ENCODE data around the gene RXRG.

Gene RXRG

DNA sequence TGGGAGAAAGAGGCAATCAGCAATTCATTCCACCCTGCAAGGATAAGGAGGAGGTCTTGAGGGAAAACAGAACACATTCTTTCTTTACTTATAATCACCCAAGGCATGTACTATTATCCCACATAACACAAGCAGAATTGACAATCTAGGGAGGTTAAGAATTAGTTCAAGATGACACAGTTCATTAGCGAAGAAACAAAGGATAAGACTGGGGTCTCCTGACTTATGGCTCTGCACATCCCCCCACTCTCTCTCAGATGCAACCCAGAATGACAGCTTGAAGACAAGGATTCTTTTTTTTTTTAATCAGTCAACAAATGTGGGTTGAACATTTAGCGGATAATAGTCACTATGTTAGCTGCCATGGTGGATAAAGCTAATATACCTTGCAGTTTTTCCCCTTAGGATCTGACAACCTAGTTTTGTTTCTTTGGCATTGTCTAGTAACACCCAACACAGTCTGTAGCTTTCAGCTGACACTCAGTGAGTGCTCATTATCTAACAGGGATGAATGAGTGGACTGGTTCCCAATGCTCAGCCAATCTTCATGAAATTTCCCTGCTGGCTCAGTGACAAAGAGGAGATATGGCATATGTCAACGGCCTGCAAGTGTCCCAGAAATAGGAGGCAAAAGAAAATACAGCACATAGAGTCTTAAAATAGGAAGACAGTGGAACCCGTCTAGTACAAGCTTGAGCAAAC lies 35.1 kb downstream of the RXRG start:
- no peak for DNase-seq (ENCODE audit: low read depth)

DNA sequence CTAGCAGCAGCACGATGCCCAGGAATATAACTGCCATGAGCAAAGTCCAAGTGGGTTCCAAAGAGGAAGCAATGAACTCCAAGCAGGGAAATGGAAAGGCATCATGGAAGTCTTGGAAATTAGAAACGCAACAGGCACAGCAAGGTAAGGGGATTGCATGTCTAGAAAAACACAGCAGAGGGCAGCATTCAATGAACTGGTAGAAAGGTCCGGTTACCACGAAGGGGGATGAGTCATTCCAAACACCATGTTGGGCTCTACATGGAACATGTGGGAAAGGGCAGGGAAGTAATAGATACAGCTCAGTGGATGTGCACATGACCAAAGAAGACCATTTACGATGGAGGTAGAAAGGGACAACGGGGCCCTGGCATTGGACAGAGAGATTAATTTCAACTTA lies 36.4 kb downstream of the RXRG start:
- DNase-seq (ENCODE audit: low read depth), result no peak

DNA sequence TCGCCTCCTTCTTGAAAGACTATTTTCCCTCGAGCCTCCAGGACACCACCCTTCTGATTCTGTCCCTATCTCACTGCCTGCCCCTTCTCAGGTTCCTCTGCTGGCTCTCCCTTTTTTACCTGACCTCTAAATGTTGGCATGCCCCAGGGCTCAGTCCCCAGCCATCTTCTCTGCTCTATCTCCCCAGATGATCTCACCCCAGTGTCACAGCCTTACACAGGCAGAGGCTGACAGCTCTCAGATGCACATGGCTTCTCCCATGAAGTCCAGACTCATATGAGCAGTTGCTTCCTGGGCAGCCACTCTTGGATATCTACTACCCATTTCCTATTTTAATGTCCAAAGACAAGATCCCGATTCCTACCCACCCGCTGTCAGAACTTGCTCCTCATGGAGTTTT lies 37.5 kb downstream of the RXRG start:
- DNase-seq (ENCODE audit: low read depth), result no peak

DNA sequence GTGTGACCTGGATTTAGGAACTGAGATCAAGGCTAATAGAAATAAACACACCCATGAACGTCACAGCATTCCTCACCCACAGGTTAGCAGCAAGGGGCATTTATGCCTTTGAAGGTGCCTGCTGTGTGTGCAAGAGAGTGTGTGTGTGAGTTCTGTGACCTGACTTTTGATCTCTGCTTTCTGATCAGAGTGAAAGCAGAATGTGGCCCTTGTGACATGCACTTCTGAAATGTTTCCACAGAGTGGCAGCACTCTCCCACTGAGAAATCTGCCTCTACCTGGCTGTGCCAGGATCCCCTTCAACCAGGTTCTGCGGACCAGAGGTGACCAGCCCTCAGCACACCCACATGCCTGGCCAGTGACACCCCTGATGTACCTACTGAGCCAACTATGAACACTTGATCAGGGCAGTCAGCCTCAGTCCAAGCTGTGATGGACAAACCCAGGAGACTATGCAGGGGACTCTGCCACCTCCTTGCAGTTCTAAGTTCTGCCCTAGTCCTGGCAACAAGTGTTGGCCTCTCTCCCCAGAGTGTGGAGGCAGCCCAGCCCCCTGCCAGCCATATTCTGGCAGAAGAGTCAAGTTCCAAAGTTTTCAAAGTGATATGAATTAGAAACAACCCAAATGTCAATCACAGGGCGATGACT lies 41.0 kb downstream of the RXRG start:
- no peak for DNase-seq (ENCODE audit: low read depth)

DNA sequence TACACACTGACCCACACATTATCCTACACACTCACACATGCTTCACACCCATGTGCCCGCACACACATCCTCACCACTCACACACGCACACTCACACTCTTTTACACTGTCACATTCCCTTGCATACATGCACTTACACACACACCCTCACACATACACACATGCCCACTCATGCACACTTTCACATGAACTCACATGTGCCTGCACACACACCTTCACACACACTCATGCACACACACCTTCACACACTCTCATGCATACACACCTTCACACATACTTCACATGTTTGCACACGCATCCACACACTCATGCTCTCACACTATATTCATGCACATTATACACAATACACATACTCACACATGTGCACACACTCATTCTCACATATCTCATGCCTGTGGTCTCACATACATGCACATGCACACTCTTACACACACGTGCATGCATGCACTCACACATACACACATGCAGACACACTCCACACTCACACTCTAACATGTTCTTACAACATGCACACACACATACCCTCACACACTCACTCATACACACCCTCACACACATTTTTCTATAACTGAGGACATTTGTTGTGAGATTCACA lies 42.3 kb downstream of the RXRG start:
- DNase-seq (ENCODE audit: low read depth), result no peak

DNA sequence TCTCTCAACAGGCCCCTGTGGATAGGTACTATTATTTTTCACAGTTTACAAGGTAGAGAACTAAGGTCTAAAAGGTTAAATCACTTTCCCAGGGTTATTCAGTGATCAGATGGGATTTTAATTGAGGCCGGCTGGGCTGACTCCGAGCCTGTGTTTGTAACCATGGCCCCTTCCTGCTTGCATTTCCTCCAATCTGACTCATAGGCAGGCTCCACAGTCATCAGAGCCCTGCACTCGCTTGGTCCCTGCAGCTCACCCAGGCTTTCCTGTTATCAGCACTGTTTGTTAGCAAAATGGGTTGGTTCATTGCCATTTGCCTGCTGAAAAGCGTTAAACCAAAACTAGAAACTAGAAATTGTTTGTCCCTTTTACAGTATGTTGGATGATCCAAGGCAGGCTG lies 47.0 kb downstream of the RXRG start:
- DNase-seq (ENCODE audit: low read depth), result peak; percentile 66

DNA sequence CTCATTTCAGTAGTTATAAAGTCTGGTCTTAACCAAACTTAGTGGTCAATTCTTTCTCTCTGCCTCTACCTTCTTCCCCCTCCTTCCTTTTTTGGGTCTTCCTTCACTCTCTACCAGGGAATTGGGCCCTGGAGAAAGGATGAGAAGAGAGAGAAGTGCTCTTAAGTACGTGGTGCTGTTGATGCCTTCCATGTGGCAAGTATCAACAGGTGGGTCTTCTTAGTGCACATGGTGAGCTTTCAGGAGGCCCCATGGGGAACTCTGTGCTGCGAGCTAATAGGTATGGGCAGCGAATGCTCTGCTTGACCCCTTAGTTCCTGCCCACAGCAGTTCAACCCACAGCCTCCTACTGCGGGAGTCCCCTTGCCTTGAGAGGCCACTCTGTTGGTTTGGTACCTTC lies 49.0 kb downstream of the RXRG start:
- DNase-seq (ENCODE audit: low read depth), result no peak

DNA sequence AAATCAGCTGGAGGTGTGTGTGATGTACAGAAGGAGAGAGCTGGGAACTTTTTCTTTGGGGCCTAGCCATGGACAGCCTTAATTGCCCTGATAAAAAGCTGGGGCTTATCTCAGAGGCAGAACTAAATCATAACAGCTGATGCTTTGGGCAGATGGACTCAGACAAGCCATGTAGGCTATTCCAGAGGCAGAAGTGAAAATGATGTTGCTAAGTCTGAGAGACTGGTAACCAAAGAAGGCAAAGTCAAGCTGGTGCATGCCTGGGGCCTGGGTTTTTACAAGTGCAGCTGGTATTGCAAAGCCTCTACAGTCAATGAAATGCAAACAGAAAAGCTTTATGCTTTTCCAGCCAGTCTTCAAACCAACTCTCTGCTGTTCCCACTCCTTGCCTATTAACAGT lies 49.4 kb downstream of the RXRG start:
- no peak for DNase-seq (ENCODE audit: low read depth)

DNA sequence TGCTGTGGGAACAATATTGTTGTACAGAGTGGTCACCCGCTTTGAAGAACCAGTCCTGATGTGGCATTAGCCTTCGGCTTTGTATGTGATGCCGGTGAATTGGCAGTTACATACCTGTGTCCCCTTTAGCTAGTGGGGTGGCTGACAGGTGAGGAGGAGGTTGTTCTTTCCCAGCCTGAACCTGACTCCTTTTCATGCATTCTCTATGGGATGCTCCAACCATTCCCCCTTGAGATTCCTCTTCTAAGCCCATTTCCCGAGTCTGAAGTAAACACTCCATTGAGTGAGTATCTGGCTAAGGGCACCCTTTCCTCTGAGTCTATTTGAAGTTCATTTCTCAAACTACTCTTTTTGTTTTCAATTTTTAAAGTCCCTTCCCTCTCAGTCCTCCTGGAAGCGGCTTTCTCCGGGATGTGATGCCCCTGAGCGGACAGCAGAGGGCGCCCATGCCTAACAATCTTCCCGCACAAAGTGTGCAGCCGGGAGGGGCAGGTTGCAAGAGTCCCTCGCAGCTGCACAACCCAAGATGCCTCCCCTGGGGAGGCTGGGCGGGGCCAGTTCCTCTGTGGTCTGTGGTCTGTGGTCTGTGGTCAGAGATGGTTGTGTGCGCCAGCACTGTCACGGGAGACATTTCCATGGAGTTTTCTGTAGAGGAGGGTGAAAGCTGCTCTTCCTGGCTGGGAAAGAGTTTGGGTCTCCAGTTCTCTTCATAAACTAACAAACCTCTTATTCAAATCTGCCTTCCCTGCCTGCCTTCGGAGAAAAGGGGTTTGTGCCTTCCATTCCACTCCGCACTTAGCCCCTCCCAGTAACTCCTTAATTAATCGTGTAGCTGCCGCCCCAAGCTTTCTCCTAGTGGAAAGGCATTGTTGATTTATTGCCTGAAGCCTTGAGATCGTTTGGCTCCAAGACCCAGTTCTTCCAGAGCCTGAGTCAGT lies 52.0 kb downstream of the RXRG start:
- peak; percentile 79 for DNase-seq (ENCODE audit: low read depth)

DNA sequence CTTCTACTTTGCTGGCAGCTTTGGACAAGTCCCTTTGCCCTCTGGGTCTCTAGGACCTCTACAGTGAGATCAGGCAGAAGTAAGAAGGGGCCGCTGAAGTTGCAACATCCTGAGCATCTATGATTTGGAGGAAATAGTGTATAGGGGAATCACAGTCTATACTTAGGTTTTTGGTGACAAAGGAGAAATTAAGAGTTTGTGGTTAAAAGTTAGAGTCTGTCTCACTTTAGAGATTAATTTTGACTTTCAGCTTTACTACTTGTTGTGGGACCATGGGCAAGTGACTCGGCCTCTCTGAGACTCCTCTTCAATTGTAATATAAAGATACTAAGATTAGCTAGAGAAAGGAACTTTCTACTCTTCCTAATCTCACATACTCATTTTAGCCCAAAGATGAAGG lies 55.3 kb downstream of the RXRG start:
- no peak for DNase-seq (ENCODE audit: low read depth)

DNA sequence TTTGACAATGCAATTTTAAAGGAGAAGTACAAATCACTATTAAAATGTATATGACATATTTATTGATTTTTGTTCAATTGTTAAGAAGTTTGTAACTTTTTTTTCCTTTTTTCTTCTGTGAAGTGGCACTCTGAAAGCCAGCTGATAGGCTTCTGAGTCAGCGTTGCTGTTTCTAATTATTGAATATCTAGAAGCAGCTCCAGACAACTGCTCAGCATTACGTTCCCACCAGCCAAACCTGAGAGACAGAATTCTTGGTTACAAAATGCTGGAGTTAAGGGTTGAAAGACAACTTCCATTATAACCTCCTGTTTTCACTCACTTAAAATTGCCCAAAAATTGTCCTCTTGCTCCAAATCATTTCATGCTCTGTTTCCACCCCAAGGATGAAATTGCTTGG lies 57.0 kb downstream of the RXRG start:
- DNase-seq (ENCODE audit: low read depth), result no peak

DNA sequence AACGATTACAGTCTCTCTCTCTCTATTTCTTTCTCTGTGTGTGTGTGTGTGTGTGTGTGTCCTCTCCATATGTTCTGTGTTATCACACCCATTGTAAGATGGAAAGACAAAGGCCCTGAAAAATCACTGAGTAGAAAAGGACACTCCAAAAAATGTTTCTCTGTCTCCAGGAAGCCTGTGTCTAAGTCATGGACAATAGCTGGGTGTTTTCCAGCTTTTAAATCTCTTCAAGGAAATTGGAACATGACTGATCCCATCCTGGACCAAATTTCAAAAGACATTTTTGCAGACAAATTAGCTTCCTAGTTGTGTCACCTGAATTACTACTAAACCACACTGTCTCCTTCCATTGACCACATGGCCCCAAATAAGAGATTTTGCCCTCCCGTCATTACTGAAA lies 57.4 kb downstream of the RXRG start:
- no peak for DNase-seq (ENCODE audit: low read depth)

DNA sequence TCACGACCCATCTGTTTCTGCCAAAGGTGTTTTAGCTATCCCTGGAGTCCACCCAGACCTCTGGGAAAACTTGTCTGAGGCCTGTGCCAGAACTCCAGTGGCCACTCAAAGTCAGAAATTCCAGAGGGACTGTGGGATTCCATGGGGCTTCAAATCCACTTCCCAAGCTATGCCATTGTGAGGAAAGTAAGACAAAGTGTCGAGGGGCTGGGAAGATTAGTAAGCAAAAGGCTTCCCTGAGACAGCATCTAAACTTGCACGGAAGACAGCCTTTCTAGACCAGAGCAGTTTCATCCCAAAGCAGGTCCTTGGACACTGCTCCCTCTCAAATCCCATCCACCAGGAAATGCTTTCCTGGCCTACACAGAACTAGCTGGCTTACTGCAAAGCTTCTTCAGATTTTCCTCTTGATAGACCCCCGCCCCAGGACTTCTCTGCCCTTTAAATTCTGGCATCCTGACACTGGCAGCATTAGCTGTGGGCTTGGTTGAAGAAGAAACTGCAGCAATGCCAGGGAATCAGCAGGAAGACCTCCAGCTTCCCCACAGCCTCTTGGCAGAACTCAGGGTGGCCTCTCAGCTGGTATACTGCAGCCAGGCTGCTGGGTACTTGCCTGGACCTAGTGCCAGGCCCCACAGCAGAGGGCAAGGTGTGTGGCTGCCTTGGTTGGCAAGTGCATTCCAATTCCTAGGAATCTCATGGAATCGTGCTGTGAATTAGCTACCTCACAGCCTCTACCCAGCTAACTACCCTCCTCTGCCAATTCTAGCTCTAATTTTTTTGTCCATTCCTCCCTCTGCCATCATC lies 61.1 kb downstream of the RXRG start:
- no peak for DNase-seq (ENCODE audit: low read depth)

DNA sequence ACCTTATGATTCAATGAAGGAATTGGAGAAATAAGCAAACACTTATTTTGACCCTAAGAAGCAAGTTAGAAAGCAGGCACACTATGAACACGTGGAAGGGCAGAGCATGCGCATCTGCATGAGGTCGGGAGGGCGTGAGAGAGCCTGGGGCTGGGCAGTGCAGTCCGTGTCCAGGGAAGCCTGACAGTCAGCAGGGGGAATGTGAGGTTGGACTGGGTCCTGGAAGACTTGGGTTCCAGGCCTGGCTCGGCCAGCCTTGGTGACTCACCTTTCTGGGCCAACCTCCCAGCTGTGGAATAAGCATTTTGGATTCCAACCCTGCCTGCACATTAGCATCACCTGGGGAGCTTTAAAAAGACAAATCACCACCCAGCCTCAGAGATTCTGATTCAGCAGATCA lies 61.9 kb downstream of the RXRG start:
- peak; percentile 88 for DNase-seq (ENCODE audit: low read depth)

DNA sequence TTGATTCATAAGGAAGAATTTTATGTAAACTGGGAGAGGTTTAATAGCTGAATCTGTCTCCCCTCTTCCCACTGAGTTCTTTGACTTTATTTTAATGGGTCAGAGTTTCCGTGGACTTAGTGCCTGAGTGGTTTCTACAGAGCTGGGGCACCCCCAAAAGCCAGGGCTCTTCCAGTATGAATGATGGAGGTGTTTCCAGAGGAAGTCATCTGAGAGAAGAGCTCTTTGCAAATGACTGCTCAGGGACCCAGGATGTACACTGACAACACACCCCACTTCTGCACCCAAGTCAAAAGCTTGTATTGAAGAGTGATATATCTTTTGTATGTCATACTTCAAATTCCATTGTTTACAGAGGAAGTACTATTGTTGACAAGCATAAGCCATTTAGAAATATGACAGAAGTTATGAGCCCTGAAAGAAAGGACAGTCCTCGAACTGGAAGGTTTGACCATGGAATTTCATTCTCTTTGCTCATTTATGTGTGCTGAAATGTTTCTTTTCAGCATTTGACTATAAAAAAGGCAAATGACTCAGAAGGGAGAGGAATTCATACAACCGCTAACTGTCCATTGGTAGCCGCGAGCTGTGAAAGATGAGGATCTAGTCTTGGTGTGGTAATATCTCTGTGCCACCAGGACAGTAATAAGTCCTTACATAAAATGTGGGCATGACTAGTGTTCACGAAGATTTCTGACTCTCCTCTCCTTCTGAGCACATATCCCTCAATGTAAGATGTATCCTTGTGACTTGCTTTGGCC lies 63.0 kb downstream of the RXRG start:
- peak; percentile 74 for DNase-seq (ENCODE audit: low read depth)

DNA sequence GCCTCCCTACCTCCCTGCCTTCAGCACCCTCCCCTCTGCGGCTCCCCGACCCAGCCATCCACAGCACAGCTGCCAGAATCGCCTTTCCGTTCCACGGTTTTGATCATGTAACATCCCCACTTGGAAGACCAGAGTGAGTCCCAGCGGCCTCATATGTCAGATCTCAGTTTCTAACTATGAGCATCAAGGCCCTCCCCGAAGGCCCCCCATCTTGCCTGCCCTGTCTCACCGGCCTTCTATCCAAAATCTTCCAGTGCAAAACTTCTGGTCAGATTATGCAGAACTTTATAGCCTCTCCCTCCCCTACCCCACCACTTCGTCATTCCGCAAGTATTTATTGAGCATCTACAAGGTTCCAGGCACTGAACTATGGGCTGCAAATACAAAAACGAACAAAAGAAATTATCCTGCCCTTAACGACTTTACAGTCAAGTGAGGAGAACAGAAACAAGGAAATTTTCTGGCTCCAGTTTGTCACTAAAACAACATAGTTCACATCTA lies 68.1 kb downstream of the RXRG start:
- DNase-seq (ENCODE audit: low read depth), result peak; percentile 48

DNA sequence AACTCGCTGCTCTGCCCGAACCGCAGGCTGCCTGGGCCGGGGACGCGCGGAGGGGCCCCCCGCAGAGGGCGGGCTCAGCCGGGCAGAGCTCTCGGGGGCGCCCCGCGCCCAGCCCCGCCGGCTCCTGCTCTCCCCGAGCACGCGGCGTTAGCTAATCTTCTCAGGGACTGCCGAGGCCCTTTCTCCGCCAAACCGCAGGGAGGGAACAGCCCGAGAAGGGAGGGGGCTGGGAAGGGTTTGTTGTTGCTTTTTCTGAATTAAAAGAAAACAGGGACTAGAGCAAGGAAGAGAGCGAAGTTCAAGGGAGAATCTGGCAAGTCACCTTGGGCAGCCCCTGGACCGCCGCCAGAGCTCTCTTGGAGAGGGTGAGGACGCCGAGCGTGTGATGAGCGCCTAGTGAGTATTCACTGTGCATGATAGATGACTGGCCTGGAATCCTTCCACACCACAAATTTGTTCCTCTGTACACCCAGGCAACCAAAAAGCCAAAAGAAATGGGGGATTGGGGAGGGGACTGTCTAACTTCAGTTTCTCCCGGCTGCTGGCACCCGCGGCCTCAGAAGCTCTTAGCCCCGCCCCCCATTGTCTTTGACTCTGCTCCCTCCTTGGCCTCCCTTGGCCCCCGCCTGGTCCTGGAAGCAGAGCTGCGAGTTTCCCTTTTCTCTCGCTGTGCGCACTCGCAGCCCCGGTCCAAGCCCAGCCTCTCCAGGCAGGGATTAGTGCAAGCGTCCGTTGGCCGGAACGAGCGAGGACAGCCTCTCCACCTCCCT lies 68.7 kb downstream of the RXRG start:
- peak; percentile 94 for DNase-seq (ENCODE audit: low read depth)

DNA sequence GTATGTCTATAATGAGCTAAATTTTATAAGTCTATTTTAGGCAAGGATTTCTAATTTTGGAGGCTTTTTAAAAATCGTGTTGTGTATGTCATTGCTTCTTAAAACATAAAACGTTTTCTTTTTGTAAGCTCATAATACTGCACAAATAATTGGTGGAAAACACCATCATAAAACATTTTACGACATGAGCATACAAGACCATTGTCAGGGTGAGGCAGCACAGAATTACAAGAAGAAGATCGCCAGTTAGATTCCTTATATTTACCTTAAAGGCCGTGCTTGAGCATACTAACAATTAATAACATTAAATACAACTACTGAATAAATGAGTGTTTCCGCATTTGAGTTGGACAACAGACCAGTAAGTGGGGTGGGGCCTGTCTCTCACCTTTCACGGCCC lies 69.3 kb downstream of the RXRG start:
- DNase-seq (ENCODE audit: low read depth), result no peak

DNA sequence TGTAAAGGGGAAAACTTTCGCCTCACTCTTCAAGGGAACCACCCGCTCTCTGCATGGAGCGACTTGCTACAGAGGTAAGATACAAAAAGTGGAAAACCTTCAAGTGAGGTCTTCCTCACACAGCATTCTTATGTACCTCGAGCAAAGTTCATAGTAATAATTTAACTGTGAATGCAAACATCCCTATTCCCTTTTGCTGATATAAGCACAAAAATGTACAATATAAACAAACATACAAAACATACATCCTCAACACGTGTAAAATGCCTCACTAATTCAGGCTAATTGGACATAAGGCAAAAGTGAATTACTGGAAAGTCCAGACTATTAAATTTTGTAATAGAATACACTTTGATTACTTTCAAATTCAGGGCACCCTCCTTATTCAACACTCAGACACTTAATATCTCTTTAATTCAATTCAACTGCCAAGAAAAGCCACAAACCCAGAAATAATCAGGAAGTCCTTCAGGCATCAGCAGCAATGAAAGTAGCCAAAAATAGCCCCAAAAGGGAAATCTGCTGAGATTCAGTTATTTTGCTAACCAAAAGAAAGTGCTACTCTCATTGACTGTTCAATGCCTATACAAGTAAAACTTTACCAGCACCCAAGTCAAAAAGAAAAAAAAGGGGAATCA lies 73.2 kb downstream of the RXRG start:
- no peak for DNase-seq (ENCODE audit: low read depth)
